Suppressor macrophage (primary cell): ENCODE results near the gene TNFRSF11A.

Experiments
- DNase-seq, 4 experiments: peaks; one replicate each; pipeline ENCODE4 v3.0.0-alpha.2; 2020 to 2022

TNFRSF11A gene

GRCh38 chr18:62384610-62385097, 59.5 kb downstream of the TNFRSF11A start:
- no peak for DNase-seq

DNA sequence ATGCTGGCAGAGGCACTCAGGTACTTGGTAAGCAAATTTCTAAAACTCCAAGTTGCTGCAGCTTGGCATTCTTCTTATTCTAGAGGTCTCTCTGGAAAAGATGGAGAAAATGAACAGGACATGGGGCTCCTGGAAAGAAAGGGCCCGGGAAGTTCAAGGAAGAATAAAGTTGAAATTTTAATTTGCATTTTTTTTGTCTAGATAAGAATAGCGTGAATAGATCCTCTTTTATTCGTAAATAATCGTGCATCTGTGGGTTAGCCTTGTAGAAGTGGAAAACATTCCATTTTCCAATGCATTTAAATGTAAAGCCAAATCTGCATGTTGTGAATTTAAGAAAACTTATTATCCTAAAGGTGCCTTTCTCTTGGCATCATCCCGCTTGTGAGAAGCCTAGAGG, 61.0 kb downstream of the TNFRSF11A start:
- DNase-seq: no peak

DNA sequence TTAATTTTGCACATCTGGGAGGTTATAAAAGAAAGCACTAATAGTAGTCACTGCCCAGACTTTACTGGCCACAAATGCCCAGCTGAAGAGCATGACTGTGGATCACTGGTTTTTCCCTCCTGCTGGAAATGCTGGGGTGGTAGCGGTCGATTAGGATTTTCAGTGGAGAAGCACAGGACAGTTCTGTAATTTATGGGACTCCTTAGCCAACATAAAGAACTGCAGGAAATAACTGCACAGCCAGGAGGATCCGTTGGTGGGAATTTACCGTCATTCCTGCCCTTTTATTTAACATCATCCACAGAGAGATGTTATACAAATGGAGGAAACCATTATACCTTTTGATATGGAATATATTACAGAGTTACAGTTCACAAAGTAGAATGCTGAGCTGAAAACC, 61.5 kb downstream of the TNFRSF11A start:
- DNase-seq: no peak

DNA sequence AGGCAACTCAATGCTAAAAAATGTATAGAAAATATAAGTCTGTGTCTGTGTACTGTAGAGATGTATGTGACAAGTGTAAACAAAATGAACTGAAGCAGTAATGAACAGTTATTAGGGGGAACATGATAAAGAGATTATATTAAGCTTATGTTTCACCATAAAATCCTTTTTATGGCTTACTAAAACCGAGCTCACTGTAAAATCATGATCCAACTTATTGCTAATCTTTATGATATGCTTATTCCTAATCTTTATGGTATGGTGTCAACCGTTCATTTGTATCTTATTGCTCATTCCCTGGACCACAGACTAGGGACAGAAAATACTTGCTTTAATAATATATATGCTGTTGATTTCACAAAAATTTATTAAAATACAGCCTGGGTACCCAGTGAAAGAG, 62.1 kb downstream of the TNFRSF11A start:
- no peak for DNase-seq

DNA sequence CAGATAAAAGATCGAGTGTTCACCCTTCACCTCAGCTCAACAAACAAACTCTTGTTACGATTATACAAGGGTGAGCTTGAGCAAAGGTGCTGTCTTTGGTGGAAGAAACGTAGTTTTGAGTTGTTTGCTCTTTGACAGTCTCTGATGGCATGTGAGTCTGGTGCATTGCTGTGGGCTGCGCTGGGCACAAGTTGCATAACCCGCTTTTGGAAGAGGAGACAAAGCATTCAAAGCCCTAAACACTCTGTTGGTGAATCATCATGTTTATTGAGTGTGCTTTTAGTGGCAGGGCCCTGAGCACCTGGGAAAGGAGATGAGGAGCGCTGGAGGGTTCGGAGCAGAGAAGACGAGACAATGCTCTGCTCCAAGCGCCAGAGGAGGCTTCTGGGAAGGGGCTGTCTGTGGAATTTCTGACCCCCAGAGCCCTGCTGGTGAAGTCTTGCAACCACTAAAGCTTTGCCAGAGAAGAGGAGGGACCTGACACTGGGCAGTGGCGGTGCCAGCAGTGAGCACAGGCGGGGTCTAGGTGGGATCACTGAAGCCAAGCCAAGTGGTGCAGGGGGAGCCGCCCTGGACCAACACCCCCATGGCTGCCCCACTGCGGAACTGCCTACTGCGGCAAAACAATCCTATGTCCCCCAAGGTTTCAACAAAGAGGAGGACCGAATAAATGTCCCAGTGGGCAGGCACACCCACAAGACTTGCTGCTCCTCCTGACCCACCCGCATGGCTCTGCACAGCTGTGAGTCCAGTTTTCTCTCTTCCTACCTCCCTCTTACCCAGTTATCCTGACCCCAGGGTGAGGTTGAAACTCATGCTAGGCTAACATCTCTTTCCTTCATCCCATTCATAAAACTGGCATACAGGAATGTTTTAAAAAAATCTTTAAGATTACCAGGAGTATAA, 64.0 kb downstream of the TNFRSF11A start:
- no peak for DNase-seq

GRCh38 chr18:62389761-62390481, 64.8 kb downstream of the TNFRSF11A start:
- DNase-seq: no peak

DNA sequence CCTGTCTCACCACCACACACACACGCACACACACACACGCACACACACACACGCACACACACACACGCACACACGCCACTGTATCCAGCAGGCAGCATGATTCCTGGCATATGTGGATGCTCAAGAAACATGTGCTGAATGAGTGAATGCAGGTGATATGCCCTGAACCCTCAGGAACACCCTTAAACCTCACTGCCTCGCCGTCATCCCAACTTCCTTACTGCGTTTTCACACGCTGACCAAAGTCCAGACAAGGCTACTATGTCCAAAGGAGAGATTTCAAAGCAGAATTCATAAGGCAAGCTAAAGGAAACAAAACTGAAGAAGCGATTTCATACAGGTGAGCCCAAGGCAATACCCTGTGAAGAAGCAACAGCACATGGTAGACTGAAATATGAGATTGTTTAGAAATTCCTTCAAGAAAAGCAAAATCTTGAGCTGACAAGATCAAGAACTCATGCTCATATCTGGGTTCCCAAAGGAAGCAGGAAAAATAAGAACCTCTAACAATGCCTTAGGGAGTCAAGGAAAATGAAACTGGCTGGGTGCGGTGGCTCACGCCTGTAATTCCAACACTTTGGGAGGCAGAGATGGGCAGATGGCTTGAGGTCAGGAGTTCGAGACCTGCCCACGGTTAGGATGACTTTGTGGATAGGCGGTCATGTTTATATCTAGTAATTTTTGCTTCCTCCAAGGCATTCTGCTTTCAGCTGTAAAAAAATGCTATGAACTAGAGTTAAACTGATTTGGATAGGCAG, 69.1 kb downstream of the TNFRSF11A start:
- DNase-seq: no peak

DNA sequence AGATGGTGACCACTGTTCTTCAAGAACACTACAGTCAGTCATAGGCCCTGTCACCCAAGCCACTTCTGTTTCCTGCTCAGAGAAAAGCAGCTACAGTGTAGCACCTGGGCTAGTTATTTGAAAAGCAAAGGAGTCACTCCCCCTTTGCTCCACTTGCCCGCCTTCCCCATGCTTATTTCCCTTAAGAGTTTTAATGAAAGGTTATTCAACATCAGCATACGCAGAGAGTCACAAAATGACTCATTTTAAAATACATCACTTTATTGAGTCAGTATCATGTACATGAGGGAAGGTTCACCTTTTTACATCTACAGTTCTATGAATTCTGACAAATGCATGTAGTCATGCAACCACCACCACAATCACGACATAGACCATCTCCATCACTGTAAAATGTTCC, 71.3 kb downstream of the TNFRSF11A start:
- DNase-seq: no peak

- DNase-seq: no peak
These were observed 71.9 kb downstream of the TNFRSF11A start for GRCh38 chr18:62396967-62397366.

DNA sequence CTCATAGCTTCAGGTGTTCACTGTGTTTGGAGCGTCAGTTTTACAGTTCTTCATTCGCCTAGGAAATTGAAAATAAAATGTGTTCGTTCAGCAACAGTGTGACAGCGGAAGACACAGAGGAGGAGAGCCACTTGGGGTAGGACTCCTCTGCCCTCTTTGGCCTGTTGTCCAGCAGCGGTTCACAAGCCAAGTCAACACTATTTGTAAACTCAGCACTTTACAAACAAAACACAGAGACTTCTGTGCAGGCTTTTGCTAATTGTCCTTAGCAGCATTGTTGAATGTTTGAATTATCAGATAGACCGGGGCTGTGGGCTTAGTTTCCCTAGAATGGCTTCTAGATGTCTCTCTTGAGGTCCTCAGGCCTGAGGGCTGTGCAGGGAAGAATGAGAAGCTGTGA, 73.2 kb downstream of the TNFRSF11A start:
- DNase-seq: no peak

DNA sequence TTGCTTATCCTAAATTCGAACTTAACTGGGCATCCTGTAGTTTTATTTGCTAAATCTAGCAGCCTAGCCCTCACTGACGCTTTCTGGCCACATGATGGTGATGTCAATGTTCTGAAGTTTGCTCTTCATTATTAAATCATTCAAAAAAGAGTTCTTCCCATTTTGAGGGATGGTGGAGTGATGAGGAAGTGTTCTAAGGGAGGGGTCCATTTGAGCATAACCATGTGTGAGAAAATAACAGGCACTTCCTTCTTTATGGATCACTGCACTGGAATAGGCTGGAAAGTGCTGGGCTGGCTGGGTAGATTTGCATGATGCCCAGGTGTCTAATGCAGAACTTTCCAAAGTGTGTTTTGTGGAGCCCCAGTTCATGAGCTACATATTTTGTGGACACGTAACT, 74.2 kb downstream of the TNFRSF11A start:
- peak; percentile 71 to 89 (median 82) for DNase-seq

DNA sequence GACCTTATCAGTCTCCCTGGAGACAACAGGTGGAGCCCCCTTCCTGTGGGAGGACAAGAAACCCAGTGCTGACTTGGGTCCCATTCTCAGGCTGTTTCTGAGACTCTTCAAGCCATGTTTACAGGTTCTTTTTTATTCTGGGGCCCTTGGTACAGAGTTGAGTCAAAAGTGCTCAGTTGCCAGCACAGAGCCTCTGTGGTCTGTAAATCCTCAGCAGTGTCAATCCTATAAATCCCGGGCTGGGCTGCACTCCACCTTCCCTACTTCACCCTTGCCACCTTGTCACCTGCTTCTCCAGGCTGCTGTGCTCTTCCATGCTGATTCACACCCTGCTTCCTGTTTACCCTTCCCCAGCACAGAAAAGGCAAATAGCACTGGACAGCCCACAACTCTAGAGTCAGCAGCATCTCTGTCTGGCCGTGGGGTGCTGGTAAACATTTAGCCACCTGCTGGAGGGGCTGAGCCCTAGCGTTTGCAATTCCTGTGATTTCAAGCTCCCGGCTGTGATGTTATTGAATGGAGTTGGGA, 74.7 kb downstream of the TNFRSF11A start:
- peak; percentile 31 to 43 (median 34) for DNase-seq

DNA sequence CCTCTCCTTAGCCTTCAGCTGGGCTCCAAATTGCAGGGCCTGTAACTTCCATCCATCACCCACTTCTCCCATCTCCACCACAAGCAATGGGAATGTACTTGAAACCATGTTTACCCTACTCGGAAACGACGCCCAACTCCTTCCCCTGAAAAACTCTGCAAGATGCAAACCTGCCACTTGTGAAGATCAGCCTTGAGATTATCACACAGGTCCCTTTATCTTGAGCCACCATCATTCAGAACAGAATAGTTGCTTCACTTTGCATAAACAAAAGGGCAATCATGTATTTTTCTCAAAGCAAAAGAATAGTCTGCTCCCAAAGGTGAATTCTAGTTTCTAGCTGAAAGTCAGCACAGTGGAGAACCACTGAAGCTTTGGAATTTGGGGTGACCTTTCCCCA, 75.8 kb downstream of the TNFRSF11A start:
- DNase-seq: no peak

DNA sequence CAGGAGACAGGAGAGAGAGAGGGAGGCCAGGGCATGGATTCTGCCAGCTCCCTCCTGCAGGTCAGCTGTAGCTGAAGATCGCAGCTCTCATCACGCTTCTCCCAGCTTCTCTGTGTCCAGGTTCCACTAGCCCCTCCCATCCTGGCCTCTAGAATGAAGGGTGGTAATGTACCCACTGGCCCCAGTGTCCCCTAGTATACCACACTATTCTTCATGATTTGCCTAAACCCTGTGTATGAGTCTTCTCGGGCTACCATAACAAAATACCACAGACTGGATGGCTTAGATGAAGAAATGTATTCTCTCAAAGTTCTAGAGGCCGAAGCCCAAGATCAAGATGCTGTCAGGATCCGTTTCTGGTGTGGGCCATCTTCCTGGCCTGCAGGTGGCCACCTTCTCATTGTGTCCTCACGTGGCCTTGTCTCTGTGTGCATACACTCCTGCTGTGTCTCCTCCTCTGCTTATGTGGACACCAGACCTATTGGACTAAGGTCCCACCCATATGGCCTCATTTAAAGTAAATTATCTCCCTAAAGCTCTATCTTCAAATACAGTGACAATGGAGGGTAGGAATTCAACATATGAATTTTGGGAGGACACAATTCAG, 77.3 kb downstream of the TNFRSF11A start:
- no peak for DNase-seq

- DNase-seq: no peak
These were observed 78.0 kb downstream of the TNFRSF11A start for GRCh38 chr18:62403120-62403519.

GRCh38 chr18:62404881-62405280, 79.8 kb downstream of the TNFRSF11A start:
- no peak for DNase-seq

DNA sequence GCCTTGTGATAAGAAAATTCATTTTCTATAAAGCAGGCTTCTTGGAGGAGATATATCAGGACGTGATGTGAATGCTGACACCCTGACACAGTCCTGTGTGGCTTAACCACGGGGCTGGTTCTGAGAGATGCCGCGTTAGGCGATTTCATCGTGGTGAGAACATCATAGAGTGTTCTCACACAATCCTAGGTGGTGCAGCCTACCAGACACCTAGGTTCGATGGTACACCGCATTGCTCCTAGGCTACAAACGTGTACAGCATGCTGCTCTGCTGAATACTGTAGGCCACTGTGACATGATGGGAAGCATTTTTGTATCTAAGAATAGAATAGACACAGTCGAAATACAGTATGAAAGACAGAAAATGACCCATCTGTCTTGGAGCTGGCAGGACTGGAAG, 82.5 kb downstream of the TNFRSF11A start:
- no peak for DNase-seq

- DNase-seq: no peak
These were observed 84.7 kb downstream of the TNFRSF11A start for GRCh38 chr18:62409821-62410220.

DNA sequence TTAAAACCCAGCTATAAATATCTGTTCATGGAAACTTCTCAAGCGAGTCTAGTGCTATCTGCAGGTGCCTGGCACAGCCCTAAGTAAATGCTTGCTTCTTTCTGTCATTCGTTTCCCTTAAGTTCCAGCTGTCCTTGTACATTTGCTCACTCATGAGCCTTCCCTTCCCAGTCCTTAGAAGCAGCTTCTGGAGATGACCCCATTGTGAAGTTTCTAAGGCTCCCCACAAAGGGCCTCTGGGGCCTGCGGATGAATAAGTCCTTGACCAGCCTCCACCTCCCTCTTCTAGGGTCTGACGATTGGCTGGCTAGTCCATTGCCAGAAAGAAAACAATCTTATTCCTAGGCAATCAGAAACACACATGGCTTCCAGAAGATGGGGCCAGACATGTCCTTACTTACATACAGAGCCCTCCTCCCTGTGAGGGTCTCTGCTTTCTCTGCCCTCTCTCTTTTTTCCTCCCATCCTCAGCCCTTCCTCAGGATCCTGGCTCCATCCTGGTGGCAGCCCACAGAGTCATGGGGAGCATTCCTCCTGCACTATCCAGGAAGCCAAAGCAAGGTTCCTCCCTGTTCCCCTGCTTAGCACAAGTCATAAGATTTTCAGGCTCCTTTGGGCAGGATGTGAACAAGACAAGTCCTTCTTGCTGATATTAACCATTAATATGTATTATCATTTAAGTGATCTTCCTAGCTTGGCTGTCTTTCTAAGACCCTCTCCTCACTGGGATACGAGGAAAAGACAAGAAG, 87.3 kb downstream of the TNFRSF11A start:
- DNase-seq: no peak

GRCh38 chr18:62413206-62413605, 88.1 kb downstream of the TNFRSF11A start:
- DNase-seq: no peak

DNA sequence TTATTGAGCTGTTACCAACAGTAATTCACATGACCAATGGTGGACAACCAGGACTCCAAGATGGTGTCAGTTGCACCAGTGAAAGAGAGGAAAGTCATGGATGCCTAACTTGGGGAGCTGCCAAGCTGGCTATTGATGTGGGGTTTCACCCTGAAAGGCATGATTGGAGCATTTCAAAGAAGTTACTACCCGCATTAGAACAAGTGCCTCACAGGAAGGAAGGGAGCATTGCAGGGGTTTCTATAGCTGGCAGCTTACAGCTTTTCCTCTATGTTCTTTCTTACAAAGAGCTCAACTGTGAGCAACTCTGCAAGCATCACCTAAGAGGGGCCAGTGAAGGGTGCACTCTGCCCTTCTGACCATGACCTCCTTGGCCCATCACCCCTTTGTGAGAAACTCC, 93.1 kb downstream of the TNFRSF11A start:
- no peak for DNase-seq

DNA sequence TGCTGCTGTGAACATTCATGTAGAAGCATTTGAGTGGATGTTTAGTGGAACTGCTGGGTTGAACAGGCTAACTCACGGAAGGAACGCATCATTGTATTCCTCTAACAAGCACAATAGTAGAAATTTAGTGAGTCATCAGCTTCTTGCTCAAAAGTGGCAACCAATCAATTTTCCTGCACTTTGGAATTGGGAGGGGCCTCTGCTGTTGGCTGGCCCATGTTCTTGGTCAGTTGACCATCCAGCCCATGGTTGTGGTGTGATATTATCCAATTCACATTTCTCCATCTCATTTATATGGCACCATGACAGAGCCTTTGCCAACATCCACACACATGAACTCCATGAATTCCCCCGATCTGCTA, 95.0 kb downstream of the TNFRSF11A start:
- peak in 3 of 4 experiments; percentile 24 to 51 (median 28) for DNase-seq
